ENCODE data around the gene OPRM1.

- TF ChIP-seq CTCF (IDR thresholded peaks at IDR 0.05) (no peak), POLR2A (IDR thresholded peaks at IDR 0.05) (no peak)
Observed at GRCh38 chr6:154197196-154197860, 158.3 kb downstream of the OPRM1 start.

Data from body of pancreas (tissue), 4 donors.